ENCODE results near the gene PRPH.
A peak's percentile ranks its signal among the peaks of the same experiment; 100 is the strongest.
"Not testable (repeated sequence)": the region's sequence is repeated elsewhere in the genome, so short reads cannot be mapped to it uniquely, and the experiment has no call there.

The PRPH gene

GRCh38 chr12:49260166-49260565, 34.8 kb upstream of the PRPH start:
- peak; percentile 59 for DNase-seq (ENCODE audit: low read depth)
- no peak for TF ChIP-seq CTCF (conservative IDR thresholded peaks at IDR 0.05; ENCODE audit: low read depth, low read length)
- no peak overlapping the region for H3K4me3 ChIP-seq (ENCODE audit: low read depth, low read length)

GRCh38 chr12:49260571-49261363, 34.2 kb upstream of the PRPH start:
- DNase-seq (ENCODE audit: low read depth): no peak
- no peak for TF ChIP-seq CTCF (conservative IDR thresholded peaks at IDR 0.05; ENCODE audit: low read depth, low read length)
- H3K4me3 ChIP-seq (ENCODE audit: low read depth, low read length): no peak overlapping the region

GRCh38 chr12:49261721-49262120, 33.2 kb upstream of the PRPH start:
- H3K4me3 ChIP-seq (ENCODE audit: low read depth, low read length): no peak overlapping the region
- no peak for DNase-seq (ENCODE audit: low read depth)
- no peak for TF ChIP-seq CTCF (conservative IDR thresholded peaks at IDR 0.05; ENCODE audit: low read depth, low read length)

- TF ChIP-seq CTCF (conservative IDR thresholded peaks at IDR 0.05; ENCODE audit: low read depth, low read length): no peak
- no peak for DNase-seq (ENCODE audit: low read depth)
- no peak overlapping the region for H3K4me3 ChIP-seq (ENCODE audit: low read depth, low read length)
These were observed 31.6 kb upstream of the PRPH start for GRCh38 chr12:49263400-49263763.

- DNase-seq (ENCODE audit: low read depth): no peak
- no peak for TF ChIP-seq CTCF (conservative IDR thresholded peaks at IDR 0.05; ENCODE audit: low read depth, low read length)
- H3K4me3 ChIP-seq (ENCODE audit: low read depth, low read length): peak overlapping the region; percentile 94
These were observed 30.5 kb upstream of the PRPH start for GRCh38 chr12:49264466-49264872.

- no peak for TF ChIP-seq CTCF (conservative IDR thresholded peaks at IDR 0.05; ENCODE audit: low read depth, low read length)
- peak within 1 kb of the TSS; percentile 94 for H3K4me3 ChIP-seq (ENCODE audit: low read depth, low read length)
- DNase-seq (ENCODE audit: low read depth): peak; percentile 96
These were observed 29.8 kb upstream of the PRPH start, which contains the start of gene TUBA1C for GRCh38 chr12:49264873-49265792. Gene TUBA1C (plus strand): TSS chr12:49265082. CDS start chr12:49265182, 100 bp downstream.

- not testable (repeated sequence) for H3K4me3 ChIP-seq (ENCODE audit: low read depth, low read length); DNase-seq (ENCODE audit: low read depth)
These were observed 25.8 kb upstream of the PRPH start for GRCh38 chr12:49269191-49269590.

Data from choroid plexus epithelial cell (primary cell).